Occipital lobe (tissue), 2 donors: ENCODE results near the gene ALDH9A1. TPM values are rescaled to one million over a fixed set of nuclear protein-coding genes. Genes with fewer than 3 reads are reported as not detected.
"Not testable (repeated sequence)": the region's sequence is repeated elsewhere in the genome, so short reads cannot be mapped to it uniquely, and the experiment has no call there.

Experiments used
- DNase-seq: peaks from one replicate; lab custom pipeline; 2025; lab: John Stamatoyannopoulos, UW
- total RNA-seq: library from RNA; depleted of rRNA; stranded (reverse); fragments of >200 nt; gene quantifications from one replicate; pipeline ENCODE4 v1.2.3, GENCODE V29; 2014

The ALDH9A1 gene
- total RNA-seq, 1 donor from 2014 or later, result 63.2 TPM

- no peak for DNase-seq
These were observed 52.6 kb downstream of the ALDH9A1 start for GRCh38 chr1:165645654-165646366.

DNA sequence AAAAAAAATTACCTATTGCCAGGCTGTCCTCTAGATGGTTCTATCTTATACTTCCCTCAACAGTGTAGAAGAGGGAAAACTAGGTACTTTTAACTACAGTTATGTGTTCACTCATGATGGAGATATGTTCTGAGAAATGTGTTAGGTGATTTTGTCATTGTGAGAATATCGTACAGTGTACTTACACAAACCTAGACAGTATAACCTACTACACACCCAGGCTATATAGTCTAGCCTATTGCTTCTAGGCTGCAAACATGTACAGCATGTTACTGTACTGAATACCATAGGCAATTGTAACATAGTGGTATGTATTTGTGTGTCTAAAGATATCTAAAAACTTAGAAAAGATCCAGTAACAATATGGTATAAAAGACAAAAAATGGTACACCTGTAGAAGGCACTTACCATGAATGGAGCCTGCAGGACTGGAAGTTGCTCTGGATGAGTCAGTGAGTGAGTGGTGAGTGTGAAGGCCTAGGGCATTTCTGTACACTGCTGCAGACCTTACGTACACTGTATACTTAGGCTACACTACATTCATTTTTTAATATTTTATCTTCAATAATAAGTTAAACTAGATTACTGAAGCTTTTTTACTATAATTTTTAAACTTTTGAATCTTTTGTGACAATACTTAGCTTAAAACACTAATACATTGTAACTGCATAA is 54.2 kb downstream of the ALDH9A1 start:
- DNase-seq, result no peak

GRCh38 chr1:165641231-165641987 is 57.0 kb downstream of the ALDH9A1 start:
- no peak for DNase-seq

- no peak for DNase-seq
These were observed 58.3 kb downstream of the ALDH9A1 start for GRCh38 chr1:165639821-165640623.

DNA sequence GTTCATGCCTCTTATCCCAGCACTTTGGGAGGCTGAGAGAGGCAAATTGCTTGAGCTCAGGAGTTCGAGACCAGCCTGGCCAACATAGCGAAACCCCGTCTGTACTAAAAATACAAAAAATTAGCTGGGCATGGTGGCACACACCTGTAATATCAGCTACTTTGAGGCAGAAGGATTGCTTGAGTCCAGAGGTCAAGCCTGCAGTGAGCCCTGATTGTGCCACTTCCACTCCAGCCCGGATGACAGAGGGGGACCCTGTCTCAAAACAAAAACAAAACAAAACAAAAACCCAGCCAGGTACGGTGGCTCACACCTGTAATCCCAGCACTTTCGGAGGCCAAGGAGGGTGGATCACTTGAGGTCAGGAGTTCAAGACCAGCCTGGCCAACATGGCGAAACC is 60.2 kb downstream of the ALDH9A1 start:
- DNase-seq, result not testable (repeated sequence)

DNA sequence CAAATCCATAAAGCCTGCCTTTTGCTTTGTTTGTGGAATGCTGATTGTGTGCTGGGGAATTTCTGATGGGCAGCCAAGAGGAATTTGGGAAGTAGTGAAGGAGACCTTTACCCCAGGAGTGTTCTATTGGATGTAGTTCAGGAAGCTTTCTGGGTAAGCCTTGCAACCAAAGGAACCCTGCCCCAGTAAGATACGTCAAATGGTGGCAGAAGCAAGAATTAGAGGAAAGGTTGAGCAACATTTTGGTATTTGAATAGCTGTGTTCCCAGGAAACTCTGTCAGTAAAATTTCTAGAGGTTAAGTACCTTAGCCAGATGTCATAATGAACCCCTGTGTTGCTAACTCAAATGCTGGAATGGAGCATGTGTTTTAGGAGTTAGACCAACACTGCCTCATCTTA is 60.9 kb downstream of the ALDH9A1 start:
- DNase-seq, result no peak

DNA sequence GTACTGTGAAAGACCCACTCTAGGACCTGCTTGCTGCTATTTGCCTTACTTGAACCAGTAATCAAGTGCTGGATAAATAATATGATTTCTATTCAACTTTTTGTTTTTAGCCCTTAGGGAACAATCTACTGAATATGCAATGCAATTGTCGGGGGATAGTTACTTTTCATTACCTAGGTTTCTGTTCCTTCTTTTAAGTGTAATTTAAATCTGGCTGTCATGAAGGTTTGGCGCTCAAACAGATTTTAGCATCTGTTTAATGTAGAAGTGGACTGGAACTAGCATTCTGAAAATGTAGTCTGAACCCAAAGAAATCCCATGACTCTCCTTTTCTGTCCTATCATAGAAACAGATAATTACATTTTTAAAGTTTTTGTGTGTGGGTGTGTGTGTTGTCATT is 62.5 kb downstream of the ALDH9A1 start:
- DNase-seq, result no peak

DNA sequence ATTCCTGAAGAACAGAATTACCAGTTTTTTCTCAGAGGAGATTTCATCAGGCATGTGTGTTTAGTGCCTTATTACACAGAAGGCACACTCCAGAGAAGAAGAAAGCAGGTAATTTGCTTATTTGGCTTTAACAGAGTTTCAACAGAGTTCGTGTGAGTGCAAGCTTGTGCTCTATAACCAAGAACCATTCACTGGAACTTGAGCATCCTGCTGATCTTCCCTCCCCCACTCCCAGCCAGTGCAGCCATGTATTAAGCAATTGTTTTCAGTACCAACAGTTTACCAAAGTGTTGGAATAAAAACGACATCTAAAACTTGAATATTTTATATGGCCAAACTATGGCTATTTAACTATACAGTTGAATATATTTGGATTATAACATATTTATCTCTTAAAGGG is 63.0 kb downstream of the ALDH9A1 start:
- DNase-seq, result no peak

DNA sequence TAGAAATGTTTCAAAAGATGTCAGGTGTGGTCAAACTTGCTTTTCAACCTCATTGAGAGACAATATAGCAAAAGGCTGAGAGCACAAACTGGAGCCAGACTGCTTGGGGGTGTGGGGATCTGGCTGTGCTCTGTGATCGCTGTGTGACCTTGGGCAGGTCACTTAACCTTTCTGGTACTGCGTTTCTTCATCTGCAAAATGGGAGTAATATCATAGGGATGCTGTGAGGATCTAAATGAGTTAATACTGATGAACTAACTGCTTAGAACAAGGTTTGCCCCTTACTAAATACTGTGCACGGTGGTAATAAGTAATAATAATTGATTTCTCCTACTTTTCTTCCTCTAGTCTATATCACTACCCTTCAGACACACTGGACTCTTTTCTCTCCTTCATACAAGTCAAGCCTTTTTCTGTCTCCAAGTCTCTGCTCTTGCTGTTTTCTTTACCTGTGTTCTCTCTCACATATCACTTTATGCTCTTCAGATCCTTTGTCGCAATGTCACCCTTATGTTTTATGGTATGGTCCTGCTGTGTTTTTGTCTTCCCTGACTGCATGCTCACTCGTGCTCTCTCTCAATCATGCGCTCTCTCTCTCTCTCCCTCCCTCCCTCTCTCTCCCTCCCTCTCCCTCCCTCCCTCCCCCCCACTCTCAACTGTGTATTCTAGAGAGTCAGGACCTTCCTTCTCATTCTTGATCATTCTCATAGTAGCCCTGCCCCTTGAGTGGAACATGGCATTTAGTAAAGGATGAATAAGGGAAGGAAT is 64.0 kb downstream of the ALDH9A1 start:
- DNase-seq, result no peak

DNA sequence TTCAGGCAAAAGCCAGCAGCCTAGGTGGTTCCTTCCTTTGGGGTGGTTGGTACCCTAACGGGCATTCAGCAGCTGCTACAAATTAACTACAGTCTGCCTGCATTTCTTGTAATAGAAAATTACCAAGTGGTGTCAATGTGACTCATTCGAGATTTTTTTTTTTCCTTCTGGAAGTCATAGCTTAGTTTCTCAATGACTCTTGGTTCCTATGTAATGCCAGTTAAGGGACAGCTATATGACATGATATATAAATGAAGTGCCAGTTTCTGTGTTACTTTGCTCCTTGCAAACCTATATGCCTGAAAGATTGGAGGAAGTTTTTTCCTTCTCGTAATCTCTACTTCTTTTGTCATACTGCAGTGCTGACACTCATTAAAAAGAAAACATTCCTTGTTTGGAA is 64.7 kb downstream of the ALDH9A1 start:
- DNase-seq, result no peak

- no peak for DNase-seq
These were observed 65.9 kb downstream of the ALDH9A1 start for GRCh38 chr1:165632491-165632890.

GRCh38 chr1:165632152-165632469 is 66.3 kb downstream of the ALDH9A1 start:
- no peak for DNase-seq

GRCh38 chr1:165631342-165632151 is 66.8 kb downstream of the ALDH9A1 start:
- peak; percentile 66 for DNase-seq

DNA sequence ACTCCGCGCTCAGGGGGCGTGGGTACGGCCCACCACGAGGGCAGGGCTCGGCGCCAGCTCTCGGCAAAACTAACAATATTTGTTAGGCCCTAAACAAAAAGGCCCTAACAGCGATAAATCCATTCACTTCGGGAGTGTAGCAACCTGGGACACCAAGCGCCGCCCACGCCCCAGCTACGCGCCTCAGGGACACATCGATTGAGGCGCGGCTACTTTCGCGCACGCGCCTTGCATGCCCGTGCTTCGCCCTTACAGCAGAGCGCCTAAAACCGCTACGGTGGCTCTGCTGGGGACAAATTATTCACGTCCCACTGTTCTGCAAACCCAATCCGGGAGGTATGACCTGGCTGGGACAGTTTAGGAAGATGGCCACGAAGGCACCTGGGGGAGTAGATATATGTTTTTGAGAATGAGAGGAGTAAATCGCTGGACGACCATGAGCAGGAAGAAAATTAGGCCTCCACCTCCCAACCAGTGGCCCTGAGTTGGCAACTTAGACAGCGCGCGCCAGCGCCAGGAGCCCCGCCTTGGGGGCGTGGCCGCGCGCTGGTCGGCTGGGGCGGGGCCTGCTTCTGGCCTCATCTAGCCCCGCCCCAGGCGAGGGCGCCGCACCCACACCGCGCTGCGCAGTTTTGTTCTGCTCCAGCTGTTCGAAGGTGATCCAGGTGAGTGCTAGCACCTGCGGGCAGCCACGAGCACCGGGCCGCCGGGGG is 67.6 kb downstream of the ALDH9A1 start, which contains the start of gene MGST3:
Gene MGST3, plus strand, starts transcription at position 606 of the 713 bp plus-strand sequence. CDS start 18,614 bp downstream, outside the sequence.
- peak; percentile 92 for DNase-seq

GRCh38 chr1:165629848-165630628 is 68.3 kb downstream of the ALDH9A1 start:
- no peak for DNase-seq

GRCh38 chr1:165629151-165629550 is 69.2 kb downstream of the ALDH9A1 start:
- no peak for DNase-seq

DNA sequence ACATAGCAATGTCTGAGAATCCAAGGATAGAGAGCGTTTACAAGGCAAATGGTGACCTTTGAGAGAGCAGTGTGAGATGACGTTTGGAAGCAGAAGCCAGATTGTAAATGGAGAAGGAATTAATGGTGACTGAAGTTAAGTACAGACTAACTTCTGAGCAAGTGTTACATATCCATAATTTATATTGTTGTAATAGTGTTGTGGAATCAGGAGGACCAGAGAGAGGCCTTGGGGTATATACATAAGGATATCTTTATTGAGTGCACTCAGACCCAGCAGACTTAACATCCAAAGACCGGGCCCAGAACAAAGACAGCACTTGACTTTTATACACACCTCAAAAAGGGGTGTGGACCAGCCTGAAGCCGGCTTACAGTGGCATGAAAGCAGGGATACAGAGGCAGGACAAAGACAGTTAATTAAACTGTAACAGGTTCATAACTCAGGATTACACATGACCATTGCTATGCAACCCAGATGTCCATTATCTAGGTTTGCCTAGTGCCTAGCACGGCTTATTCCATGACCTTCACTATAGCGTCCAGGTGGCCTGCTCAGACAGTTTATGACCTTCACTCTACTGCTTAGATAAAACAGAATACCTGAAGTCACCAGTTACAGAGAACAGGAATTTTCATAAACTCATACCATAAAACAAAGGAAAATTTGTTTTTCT is 70.1 kb downstream of the ALDH9A1 start:
- no peak for DNase-seq

DNA sequence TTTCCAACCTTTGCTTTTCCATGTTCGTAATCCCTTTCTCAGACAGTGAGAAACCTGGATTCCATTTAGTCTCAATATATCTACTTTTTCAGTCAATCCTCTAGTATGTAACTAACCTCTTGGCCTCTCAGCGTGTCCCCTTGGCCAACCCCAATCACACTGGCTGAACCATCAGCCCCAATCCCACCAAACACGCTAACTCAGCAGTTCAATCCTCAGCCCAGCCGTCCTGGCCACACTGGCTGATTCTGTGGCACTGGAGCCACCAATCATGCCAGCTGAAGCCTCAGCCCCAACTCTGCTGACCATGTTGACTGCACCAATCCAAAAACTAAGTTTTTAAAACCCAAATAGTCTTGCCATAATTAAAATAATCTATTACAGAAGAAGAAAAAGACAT is 73.9 kb downstream of the ALDH9A1 start:
- no peak for DNase-seq
